Upper lobe of left lung (tissue), 6 donors: ENCODE data around the gene RAET1E. TPM values are rescaled to one million over a fixed set of nuclear protein-coding genes. Genes with fewer than 3 reads are reported as not detected.
"Not testable (repeated sequence)": the region's sequence is repeated elsewhere in the genome, so short reads cannot be mapped to it uniquely, and the experiment has no call there.

Experiments used
- ATAC-seq, 2 donors: fragments of 200-7000 bp; cut with Tn5 transposase; one replicate each; pipeline ENCODE4 v1.9.1; 2022; ENCODE audit warnings: mild to moderate bottlenecking in 2 of 2, moderate library complexity in 2 of 2; ENCODE audit not compliant: low FRiP score in 2 of 2
- DNase-seq, 2 donors: peaks; one replicate each; pipeline ENCODE4 v3.0.0-alpha.2; 2019 to 2020
- H3K27ac ChIP-seq, 4 donors: fragments of 200-600 bp; sonication (generic); one replicate each; pipeline ENCODE4 v1.5.1; 2016 to 2019
- H3K27me3 ChIP-seq, 4 donors: fragments of 200-600 bp; sonication (generic); one replicate each; pipeline ENCODE4 v1.5.1; 2017 to 2019
- H3K36me3 ChIP-seq, 4 donors: fragments of 200-600 bp; sonication (generic); one replicate each; pipeline ENCODE4 v1.5.1; 2016 to 2019
- H3K4me1 ChIP-seq, 4 donors: fragments of 200-600 bp; sonication (generic); one replicate each; pipeline ENCODE4 v1.5.1; 2018 to 2019
- H3K4me3 ChIP-seq, 4 donors: fragments of 200-600 bp; sonication (generic); one replicate each; pipeline ENCODE4 v1.5.1; 2017 to 2019; ENCODE audit warnings: mild to moderate bottlenecking in 2 of 4, moderate library complexity in 1 of 4
- H3K9me3 ChIP-seq, 4 donors: fragments of 200-600 bp; sonication (generic); one replicate each; pipeline ENCODE4 v1.5.1; 2018 to 2019
- EP300 ChIP-seq, 4 donors: sonication (generic); formaldehyde crosslinking; IDR thresholded peaks; one replicate each; pipeline ENCODE4 v1.5.1; 2017; ENCODE audit warnings: antibody characterized with exemption in 4 of 4, control low read depth in 2 of 4
- POLR2A ChIP-seq, 4 donors: fragments of 450-650 bp; IDR thresholded peaks; one replicate each; pipeline ENCODE4 v1.5.1; 2016 to 2017; ENCODE audit warnings: antibody characterized with exemption in 4 of 4, mild to moderate bottlenecking in 2 of 4
- POLR2AphosphoS5 ChIP-seq, 2 donors: sonication (generic); formaldehyde crosslinking; IDR thresholded peaks; one replicate each; pipeline ENCODE4 v1.5.1; 2017; ENCODE audit warnings: antibody characterized with exemption in 2 of 2
- WGBS, 2 donors: methylation state at CpG; one replicate each; pipeline ENCODE4 v1.1.5; 2017 to 2018; 5-methylcytosine and 5-hydroxymethylcytosine counted together
- total RNA-seq, 6 donors: library from RNA; depleted of rRNA in 4 of 6; stranded (reverse); fragments of >200 nt in 4 of 6; gene quantifications; one replicate each; pipeline versions ENCODE4 v1.1.0 to v1.2.1, GENCODE V29; 2016 to 2021
- TF ChIP-seq, protein P1 (sequence below), 6 experiments: fragments of 450-650 bp in 4 of 6; fragments of 200-600 bp in 2 of 6; sonication (generic) in 2 of 6; IDR thresholded peaks; one replicate each; pipeline ENCODE4 v1.5.1; 2016 to 2019; ENCODE audit warnings: antibody characterized with exemption in 6 of 6
- donor health status: DM: no; HTN: no; CAD: no; lungs with moderate emphysema.
- donor health status: DM: no; HTN: yes; CAD: no; lungs with severe emphysema.

The RAET1E gene
- total RNA-seq, 6 donors from 2014 or later = 0.30 to 2.3 (median 1.4) TPM; not detected in 1

- H3K9me3 ChIP-seq = no peaks in the 10 kb centered on the region
- H3K36me3 ChIP-seq = no peaks in the 10 kb centered on the region
- no peak for ATAC-seq
- H3K27me3 ChIP-seq = peaks cover 0 to 3% (median under 1%) of the 10 kb centered on the region in 4 donors
- WGBS, 2 donors = 88 to 90% methylated on average over 3 to 4 of the region's 4 CpGs
- H3K4me1 ChIP-seq = peaks cover 10 to 21% (median 15%) of the 10 kb centered on the region in 4 donors
- no peak for DNase-seq
- no peak overlapping the region for H3K27ac ChIP-seq
- TF ChIP-seq, protein P1, sequence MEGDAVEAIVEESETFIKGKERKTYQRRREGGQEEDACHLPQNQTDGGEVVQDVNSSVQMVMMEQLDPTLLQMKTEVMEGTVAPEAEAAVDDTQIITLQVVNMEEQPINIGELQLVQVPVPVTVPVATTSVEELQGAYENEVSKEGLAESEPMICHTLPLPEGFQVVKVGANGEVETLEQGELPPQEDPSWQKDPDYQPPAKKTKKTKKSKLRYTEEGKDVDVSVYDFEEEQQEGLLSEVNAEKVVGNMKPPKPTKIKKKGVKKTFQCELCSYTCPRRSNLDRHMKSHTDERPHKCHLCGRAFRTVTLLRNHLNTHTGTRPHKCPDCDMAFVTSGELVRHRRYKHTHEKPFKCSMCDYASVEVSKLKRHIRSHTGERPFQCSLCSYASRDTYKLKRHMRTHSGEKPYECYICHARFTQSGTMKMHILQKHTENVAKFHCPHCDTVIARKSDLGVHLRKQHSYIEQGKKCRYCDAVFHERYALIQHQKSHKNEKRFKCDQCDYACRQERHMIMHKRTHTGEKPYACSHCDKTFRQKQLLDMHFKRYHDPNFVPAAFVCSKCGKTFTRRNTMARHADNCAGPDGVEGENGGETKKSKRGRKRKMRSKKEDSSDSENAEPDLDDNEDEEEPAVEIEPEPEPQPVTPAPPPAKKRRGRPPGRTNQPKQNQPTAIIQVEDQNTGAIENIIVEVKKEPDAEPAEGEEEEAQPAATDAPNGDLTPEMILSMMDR (IDR thresholded peaks at IDR 0.05) = no peak
- TF ChIP-seq EP300 (IDR thresholded peaks at IDR 0.05) (no peak), POLR2A (IDR thresholded peaks at IDR 0.05) (no peak), POLR2AphosphoS5 (IDR thresholded peaks at IDR 0.05) (no peak)
- H3K4me3 ChIP-seq = no peak overlapping the region
These were observed 21.9 kb upstream of the RAET1E start for GRCh38 chr6:149919834-149920225.

DNA sequence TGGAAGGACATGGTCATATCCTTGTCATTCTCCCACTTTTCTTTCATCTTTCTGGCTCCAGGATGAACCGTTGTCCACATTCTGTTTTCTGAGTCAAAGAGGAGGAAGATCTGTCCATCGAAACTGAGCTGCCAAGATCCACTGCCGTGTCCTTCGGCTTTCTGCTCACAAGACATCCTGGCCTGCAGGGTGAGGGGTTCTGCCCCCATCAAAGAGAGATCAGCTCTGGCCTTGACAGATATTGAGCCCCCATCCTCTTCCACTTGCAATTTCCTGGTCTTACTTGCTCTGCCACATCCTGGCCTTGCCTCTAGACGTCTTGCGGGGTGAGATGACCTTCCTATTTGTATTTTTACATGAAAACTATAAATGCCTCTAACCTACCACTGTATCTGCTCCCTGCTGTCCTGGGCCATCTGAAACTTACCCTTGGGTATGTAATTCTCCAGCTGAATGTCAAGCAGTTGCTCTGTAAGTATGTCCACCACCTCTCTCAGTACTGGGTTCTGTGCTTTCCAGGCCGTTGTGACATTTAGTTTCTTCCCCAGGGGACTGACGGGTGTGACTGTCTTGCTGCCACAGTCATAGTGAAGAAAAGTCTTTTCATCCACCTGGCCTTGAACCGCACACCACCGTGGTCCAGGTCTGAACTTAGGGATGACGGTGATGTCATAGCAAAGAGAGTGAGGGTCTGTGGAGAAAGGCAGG, 21.4 kb upstream of the RAET1E start:
- not testable (repeated sequence) for ATAC-seq, DNase-seq
- WGBS, 2 donors = 86 to 88% methylated on average over 7 to 11 of the region's 11 CpGs

GRCh38 chr6:149918151-149918905, 20.4 kb upstream of the RAET1E start:
- no peak for DNase-seq
- 90% methylated on average over 6 of the region's 6 CpGs for WGBS, 2 donors

More for the DNA sequence above, 21.4 kb upstream of the RAET1E start:
- H3K27ac ChIP-seq, H3K9me3 ChIP-seq, H3K4me3 ChIP-seq, H3K27me3 ChIP-seq, H3K36me3 ChIP-seq: not testable (repeated sequence)
- peaks cover 10 to 17% (median 13%) of the 10 kb centered on the region in 4 donors for H3K4me1 ChIP-seq

DNA sequence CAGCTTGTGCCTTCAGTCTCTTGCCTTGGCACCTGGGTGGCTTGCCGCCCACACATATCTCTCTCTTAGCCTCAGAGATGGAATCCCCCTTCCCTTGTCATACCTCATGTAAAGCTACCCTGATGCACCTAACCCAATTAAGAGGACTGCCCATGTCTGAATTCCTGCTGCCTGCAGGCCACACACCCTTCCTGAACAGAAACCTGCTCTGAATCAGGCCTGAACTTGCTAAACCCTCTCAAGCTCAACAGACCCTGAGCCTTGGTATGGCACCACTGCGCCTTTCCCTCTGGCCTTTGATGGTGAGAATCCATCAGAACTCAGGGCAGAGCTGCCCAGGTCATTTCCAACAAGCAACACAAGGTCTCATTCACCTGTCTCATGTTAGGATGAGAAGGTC, 19.8 kb upstream of the RAET1E start:
- Histone ChIP-seq H3K4me1 (peaks cover 5 to 6% (median 5%) of the 10 kb centered on the region in 4 donors), H3K9me3 (no peaks in the 10 kb centered on the region), H3K27ac (no peak overlapping the region), H3K36me3 (no peaks in the 10 kb centered on the region), H3K27me3 (peaks cover 0 to 3% (median 0%) of the 10 kb centered on the region in 4 donors), H3K4me3 (no peak overlapping the region)
- DNase-seq (no peak), ATAC-seq (no peak)
- WGBS, 2 donors = 87 to 97% methylated on average over 2 of the region's 2 CpGs
- TF ChIP-seq, protein P1 (IDR thresholded peaks at IDR 0.05) = no peak
- TF ChIP-seq EP300 (IDR thresholded peaks at IDR 0.05) = no peak
- no peak for TF ChIP-seq POLR2AphosphoS5 (IDR thresholded peaks at IDR 0.05)
- no peak for TF ChIP-seq POLR2A (IDR thresholded peaks at IDR 0.05)

More at GRCh38 chr6:149918151-149918905, 20.4 kb upstream of the RAET1E start:
- Histone ChIP-seq H3K9me3 (no peaks in the 10 kb centered on the region), H3K36me3 (no peaks in the 10 kb centered on the region), H3K4me1 (peaks cover 9 to 13% (median 11%) of the 10 kb centered on the region in 4 donors), H3K27ac (no peak overlapping the region), H3K27me3 (peaks cover 0 to 3% (median 0%) of the 10 kb centered on the region in 4 donors), H3K4me3 (no peak overlapping the region)
- no peak for TF ChIP-seq POLR2A (IDR thresholded peaks at IDR 0.05)
- no peak for TF ChIP-seq EP300 (IDR thresholded peaks at IDR 0.05)
- TF ChIP-seq, protein P1 (IDR thresholded peaks at IDR 0.05) = no peak
- TF ChIP-seq POLR2AphosphoS5 (IDR thresholded peaks at IDR 0.05) = no peak
- ATAC-seq = no peak
